OCI-LY1 (cell line): ENCODE data around the gene ELOVL2.

ENCODE experiments used
- CTCF ChIP-seq: fragments of 200-600 bp; sonication (generic), shearing (Covaris generic); IDR thresholded peaks from 2 replicates; pipeline ENCODE4 v1.5.1; 2017; ENCODE audit warnings: mild to moderate bottlenecking, antibody characterized with exemption, low read length, moderate library complexity, mixed read lengths
- EZH2 ChIP-seq: fragments of 200-600 bp; sonication (generic), shearing (Covaris generic); IDR thresholded peaks from 2 replicates; pipeline ENCODE4 v1.8.0; 2017; ENCODE audit warnings: borderline replicate concordance, mixed run types, mild to moderate bottlenecking, antibody characterized with exemption, low read length, moderate library complexity, mixed read lengths

- no peak for TF ChIP-seq EZH2
- TF ChIP-seq CTCF: no peak
Observed at GRCh38 chr6:10968776-10969175, 75.3 kb downstream of the ELOVL2 start.
